Endothelial cell of coronary artery (primary cell): Measurements from ENCODE around the gene ZDHHC9. TPM values are rescaled to one million over a fixed set of nuclear protein-coding genes. Genes with fewer than 3 reads are reported as not detected.

Source experiments
- total RNA-seq: library from RNA; depleted of rRNA; stranded (reverse); fragments of >200 nt; gene quantifications from 2 replicates; pipeline ENCODE4 v1.2.3, GENCODE V29; 2014

The ZDHHC9 gene
- 13.9 and 21.1 TPM in 2 replicates for total RNA-seq

DNA sequence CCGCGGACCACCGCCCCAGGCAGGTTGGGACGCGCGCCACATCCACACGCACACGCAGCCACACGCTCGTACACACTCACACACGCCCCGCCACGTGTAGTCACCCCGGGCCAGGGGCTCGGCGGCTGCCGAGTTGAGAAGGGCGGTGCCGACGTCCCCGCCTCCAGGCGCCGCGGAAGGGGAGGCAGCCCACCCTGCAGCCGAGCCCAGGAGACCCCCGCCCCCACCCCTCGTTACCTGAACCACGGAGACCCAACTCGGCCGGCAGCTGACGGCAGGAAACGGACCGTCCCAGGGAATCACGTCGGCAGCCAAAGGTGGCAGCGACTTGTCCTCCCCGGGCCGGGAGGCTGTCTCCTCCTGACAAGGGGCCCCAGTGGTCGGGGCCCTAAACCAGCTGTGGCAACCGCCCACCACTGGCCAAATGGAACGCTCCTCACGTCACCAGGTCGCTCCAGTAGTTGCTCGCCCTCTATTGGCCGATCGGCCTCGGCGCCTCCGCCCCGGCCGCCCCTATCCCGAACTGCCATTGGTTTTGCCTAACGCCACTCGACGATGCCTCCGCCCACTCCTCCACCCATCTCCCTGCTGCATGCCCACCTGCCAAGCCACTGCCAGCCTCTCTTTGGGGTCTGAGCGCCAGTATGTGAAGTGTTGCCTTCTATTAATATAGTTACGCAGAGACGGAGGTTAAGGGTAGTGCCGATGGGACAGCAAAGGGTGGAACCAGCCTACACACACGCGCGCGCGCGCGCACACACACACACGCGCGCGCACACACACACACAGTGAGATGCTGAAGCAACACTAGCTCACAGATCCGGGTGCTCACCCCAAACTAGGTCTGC, at the start of gene ZDHHC9:
Gene ZDHHC9 (minus strand): TSS at position 428 of the 848 bp plus-strand sequence. CDS start 1,941 bp downstream, outside the sequence.

DNA sequence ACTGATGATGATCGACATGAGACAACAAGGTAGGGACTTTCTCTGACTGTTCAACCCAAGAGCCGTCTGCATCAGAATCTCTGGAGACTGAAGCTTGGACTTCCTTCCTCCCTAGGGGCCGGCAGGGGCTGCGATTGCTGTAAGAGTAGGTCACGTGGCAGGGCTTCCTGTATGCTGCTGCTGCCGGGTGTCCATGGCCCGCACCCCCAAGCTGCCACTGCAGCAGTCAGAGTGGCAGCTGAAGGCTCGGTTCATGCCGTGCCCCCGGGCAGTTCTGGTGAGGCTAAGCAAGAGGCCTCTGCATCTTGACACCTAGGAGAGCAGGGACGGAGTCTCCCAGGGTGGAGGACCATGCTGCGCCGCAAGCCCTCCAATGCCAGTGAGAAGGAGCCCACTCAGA, 63.9 kb downstream of the ZDHHC9 start, which contains the start of gene SASH3:
Gene SASH3 (plus strand): TSS at position 203 of the 400 bp plus-strand sequence. CDS start 149 bp downstream, at position 352.

Other genes with a start within 250 kb of the ZDHHC9 start
- gene APLN, start 188.9 kb downstream of the ZDHHC9 start, total RNA-seq: 92.7 and 138 TPM in 2 replicates
- gene XPNPEP2, start 104.9 kb downstream of the ZDHHC9 start, total RNA-seq: not detected in 2 replicates
- gene SASH3, start 63.9 kb downstream of the ZDHHC9 start, total RNA-seq: not detected in 2 replicates
- gene UTP14A, start 62.3 kb upstream of the ZDHHC9 start, total RNA-seq: 22.7 and 23.3 TPM in 2 replicates
- gene BCORL1, start 138.7 kb upstream of the ZDHHC9 start, total RNA-seq: 1.3 and 3.4 TPM in 2 replicates